Activated naive CD8-positive, alpha-beta T cell treated with anti-CD3 and anti-CD28 coated beads, Interleukin-2, amount 50 U/mL, for 24 hours (primary cell): ENCODE measurements around the gene RNF220.
A peak's percentile ranks its signal among the peaks of the same experiment; 100 is the strongest.
"Not testable (repeated sequence)": the region's sequence is repeated elsewhere in the genome, so short reads cannot be mapped to it uniquely, and the experiment has no call there.

Experiments used
- ATAC-seq: fragments of 150-1000 bp; cut with Tn5 transposase; one replicate; pipeline ENCODE4 v1.10.0; 2021
- DNase-seq: peaks from one replicate; pipeline ENCODE4 v3.0.0; 2021
- H3K27ac Mint-ChIP-seq: one replicate; pipeline ENCODE4 v1.8.0; 2021; ENCODE audit warnings: mild to moderate bottlenecking, mixed read lengths
- H3K27me3 Mint-ChIP-seq: one replicate; pipeline ENCODE4 v1.8.0; 2021; ENCODE audit warnings: mixed read lengths
- H3K36me3 Mint-ChIP-seq: one replicate; pipeline ENCODE4 v1.8.0; 2021; ENCODE audit warnings: low read depth, mixed read lengths
- H3K4me1 Mint-ChIP-seq: one replicate; pipeline ENCODE4 v1.8.0; 2021; ENCODE audit warnings: mixed read lengths
- H3K4me3 Mint-ChIP-seq: one replicate; pipeline ENCODE4 v1.8.0; 2021; ENCODE audit warnings: mild to moderate bottlenecking, moderate library complexity, mixed read lengths
- H3K9me3 Mint-ChIP-seq: one replicate; pipeline ENCODE4 v1.8.0; 2021; ENCODE audit warnings: mixed read lengths

The RNF220 gene

GRCh38 chr1:44693159-44693558 lies 288.1 kb downstream of the RNF220 start:
- H3K4me1 Mint-ChIP-seq, result peaks cover 43% of the 10 kb centered on the region
- H3K27me3 Mint-ChIP-seq, result no peaks in the 10 kb centered on the region
- H3K36me3 Mint-ChIP-seq, result no peaks in the 10 kb centered on the region
- peak overlapping the region; percentile 5 for H3K27ac Mint-ChIP-seq
- DNase-seq (no peak), ATAC-seq (peak; percentile 84)
- H3K9me3 Mint-ChIP-seq, result no peaks in the 10 kb centered on the region
- no peak overlapping the region for H3K4me3 Mint-ChIP-seq

GRCh38 chr1:44693900-44694299 lies 288.8 kb downstream of the RNF220 start:
- DNase-seq (no peak), ATAC-seq (no peak)
- no peaks in the 10 kb centered on the region for H3K36me3 Mint-ChIP-seq
- H3K9me3 Mint-ChIP-seq, result no peaks in the 10 kb centered on the region
- H3K4me1 Mint-ChIP-seq, result peaks cover 45% of the 10 kb centered on the region
- H3K27ac Mint-ChIP-seq, result no peak overlapping the region
- no peak overlapping the region for H3K4me3 Mint-ChIP-seq
- no peaks in the 10 kb centered on the region for H3K27me3 Mint-ChIP-seq

GRCh38 chr1:44694863-44695478 lies 289.9 kb downstream of the RNF220 start:
- H3K27ac Mint-ChIP-seq, result no peak overlapping the region
- ATAC-seq, result no peak
- peaks cover 45% of the 10 kb centered on the region for H3K4me1 Mint-ChIP-seq

GRCh38 chr1:44695671-44696070 lies 290.6 kb downstream of the RNF220 start:
- Mint-ChIP-seq H3K9me3 (no peaks in the 10 kb centered on the region), H3K36me3 (no peaks in the 10 kb centered on the region), H3K4me1 (peaks cover 45% of the 10 kb centered on the region), H3K27ac (no peak overlapping the region), H3K27me3 (no peaks in the 10 kb centered on the region), H3K4me3 (no peak overlapping the region)
- no peak for DNase-seq
- no peak for ATAC-seq

More at GRCh38 chr1:44694863-44695478, 289.9 kb downstream of the RNF220 start:
- no peaks in the 10 kb centered on the region for H3K9me3 Mint-ChIP-seq
- no peaks in the 10 kb centered on the region for H3K27me3 Mint-ChIP-seq
- no peaks in the 10 kb centered on the region for H3K36me3 Mint-ChIP-seq
- H3K4me3 Mint-ChIP-seq, result no peak overlapping the region
- no peak for DNase-seq

- ATAC-seq (no peak), DNase-seq (no peak)
- no peak overlapping the region for H3K4me3 Mint-ChIP-seq
- H3K9me3 Mint-ChIP-seq, result no peaks in the 10 kb centered on the region
- H3K4me1 Mint-ChIP-seq, result peaks cover 45% of the 10 kb centered on the region
- H3K27ac Mint-ChIP-seq, result peak overlapping the region; percentile 79
- H3K27me3 Mint-ChIP-seq, result no peaks in the 10 kb centered on the region
- no peaks in the 10 kb centered on the region for H3K36me3 Mint-ChIP-seq
Measured at GRCh38 chr1:44696101-44696500, 291.0 kb downstream of the RNF220 start.

GRCh38 chr1:44696789-44697345 lies 291.8 kb downstream of the RNF220 start:
- peak; percentile 74 for ATAC-seq
- Mint-ChIP-seq H3K9me3 (no peaks in the 10 kb centered on the region), H3K27ac (peak overlapping the region; percentile 79), H3K27me3 (no peaks in the 10 kb centered on the region), H3K4me1 (peaks cover 41% of the 10 kb centered on the region), H3K36me3 (no peaks in the 10 kb centered on the region), H3K4me3 (no peak overlapping the region)
- DNase-seq, result peak; percentile 42

- no peak overlapping the region for H3K27ac Mint-ChIP-seq
- no peaks in the 10 kb centered on the region for H3K36me3 Mint-ChIP-seq
- peaks cover 35% of the 10 kb centered on the region for H3K4me1 Mint-ChIP-seq
- H3K27me3 Mint-ChIP-seq, result no peaks in the 10 kb centered on the region
- no peak overlapping the region for H3K4me3 Mint-ChIP-seq
- ATAC-seq (no peak), DNase-seq (no peak)
- no peaks in the 10 kb centered on the region for H3K9me3 Mint-ChIP-seq
Measured at GRCh38 chr1:44698138-44698537, 293.1 kb downstream of the RNF220 start.

- not testable (repeated sequence) for H3K36me3 Mint-ChIP-seq, H3K4me3 Mint-ChIP-seq, DNase-seq, ATAC-seq, H3K9me3 Mint-ChIP-seq, H3K27me3 Mint-ChIP-seq, H3K27ac Mint-ChIP-seq
- H3K4me1 Mint-ChIP-seq, result peaks cover 27% of the 10 kb centered on the region
Measured at GRCh38 chr1:44699375-44699774, 294.3 kb downstream of the RNF220 start.

- H3K27ac Mint-ChIP-seq, result no peak overlapping the region
- H3K4me3 Mint-ChIP-seq, result no peak overlapping the region
- no peaks in the 10 kb centered on the region for H3K9me3 Mint-ChIP-seq
- H3K36me3 Mint-ChIP-seq, result no peaks in the 10 kb centered on the region
- DNase-seq (no peak), ATAC-seq (no peak)
- no peaks in the 10 kb centered on the region for H3K27me3 Mint-ChIP-seq
- H3K4me1 Mint-ChIP-seq, result peaks cover 27% of the 10 kb centered on the region
Measured at GRCh38 chr1:44700573-44700972, 295.5 kb downstream of the RNF220 start.

- H3K27me3 Mint-ChIP-seq, result no peaks in the 10 kb centered on the region
- DNase-seq (no peak), ATAC-seq (no peak)
- H3K36me3 Mint-ChIP-seq, result no peaks in the 10 kb centered on the region
- no peak overlapping the region for H3K27ac Mint-ChIP-seq
- no peak overlapping the region for H3K4me3 Mint-ChIP-seq
- H3K9me3 Mint-ChIP-seq, result no peaks in the 10 kb centered on the region
- H3K4me1 Mint-ChIP-seq, result peaks cover 22% of the 10 kb centered on the region
Measured at GRCh38 chr1:44701141-44701573, 296.1 kb downstream of the RNF220 start.
